GM19240 (cell line): ENCODE results near the gene NKX6-2.
"Not testable (repeated sequence)": the region's sequence is repeated elsewhere in the genome, so short reads cannot be mapped to it uniquely, and the experiment has no call there.

Experiments used
- DNase-seq: peaks from one replicate; pipeline ENCODE4 v3.0.0; 2011; ENCODE audit warnings: low spot score; ENCODE audit not compliant: insufficient read length

The NKX6-2 gene

DNA sequence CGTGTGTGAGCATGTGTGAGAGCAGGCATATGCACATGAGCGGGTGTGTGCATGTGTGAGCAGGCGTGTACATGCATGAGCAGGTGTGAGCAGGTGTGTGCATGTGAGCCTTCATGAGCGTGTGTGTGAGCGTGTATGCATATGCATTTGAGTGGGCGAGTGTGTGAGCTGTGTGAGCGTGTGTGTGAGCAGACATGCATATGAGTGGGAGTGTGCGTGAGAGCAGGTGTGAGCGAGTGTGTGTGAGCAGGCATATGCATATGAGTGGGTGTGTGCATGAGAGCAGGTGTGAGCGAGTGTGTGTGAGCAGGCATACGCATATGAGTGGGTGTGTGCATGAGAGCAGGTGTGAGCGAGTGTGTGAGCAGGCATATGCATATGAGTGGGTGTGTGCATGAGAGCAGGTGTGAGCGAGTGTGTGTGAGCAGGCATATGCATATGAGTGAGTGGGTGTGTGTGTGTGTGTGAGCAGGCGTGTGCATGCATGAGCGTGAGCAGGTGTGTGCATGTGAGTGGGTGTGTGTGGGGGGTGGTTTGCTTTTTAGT, 30.7 kb downstream of the NKX6-2 start:
- DNase-seq, result no peak

DNA sequence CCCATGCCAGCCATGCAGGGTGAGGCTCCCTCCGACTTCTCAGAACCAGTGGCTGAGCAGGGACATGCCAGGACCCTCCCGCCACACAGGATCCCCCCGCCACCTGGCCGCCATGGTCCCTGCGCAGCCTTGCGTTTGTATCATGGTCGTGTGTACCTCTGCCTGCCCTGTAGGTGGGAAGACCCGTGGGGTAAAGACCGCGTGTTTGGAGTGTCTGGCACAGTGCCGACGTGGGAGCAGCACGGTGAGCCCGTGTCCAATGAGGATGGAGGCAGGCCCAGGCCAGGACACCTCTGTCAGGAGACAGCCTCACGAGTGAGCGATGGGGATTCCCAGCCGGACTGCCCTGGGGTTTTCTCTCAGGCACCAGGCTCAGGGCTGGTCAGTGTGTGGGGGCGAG, 31.9 kb downstream of the NKX6-2 start:
- no peak for DNase-seq

DNA sequence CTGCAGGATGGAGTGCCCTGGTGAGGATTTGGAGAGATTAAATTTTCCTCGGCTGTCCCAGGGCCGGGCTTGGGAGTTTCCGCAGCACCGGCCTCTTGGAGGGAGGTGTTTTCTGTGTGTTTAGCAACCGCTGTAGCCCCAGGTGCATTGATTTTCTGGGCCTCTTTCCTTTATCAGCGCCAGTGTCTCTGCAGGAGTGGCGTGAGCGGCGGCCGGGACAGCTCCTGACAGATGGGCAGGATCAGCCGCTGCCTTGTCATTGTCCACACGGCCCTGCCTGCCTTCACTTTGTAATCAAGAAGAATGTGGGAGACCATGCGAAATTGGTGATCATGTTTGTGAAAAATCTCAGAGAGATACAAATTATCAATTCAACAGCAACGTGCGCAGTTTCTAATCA, 32.4 kb downstream of the NKX6-2 start:
- no peak for DNase-seq

- no peak for DNase-seq
Observed at GRCh38 chr10:132752961-132753360, 33.0 kb downstream of the NKX6-2 start.

- no peak for DNase-seq
Observed at GRCh38 chr10:132752378-132752777, 33.6 kb downstream of the NKX6-2 start.

DNA sequence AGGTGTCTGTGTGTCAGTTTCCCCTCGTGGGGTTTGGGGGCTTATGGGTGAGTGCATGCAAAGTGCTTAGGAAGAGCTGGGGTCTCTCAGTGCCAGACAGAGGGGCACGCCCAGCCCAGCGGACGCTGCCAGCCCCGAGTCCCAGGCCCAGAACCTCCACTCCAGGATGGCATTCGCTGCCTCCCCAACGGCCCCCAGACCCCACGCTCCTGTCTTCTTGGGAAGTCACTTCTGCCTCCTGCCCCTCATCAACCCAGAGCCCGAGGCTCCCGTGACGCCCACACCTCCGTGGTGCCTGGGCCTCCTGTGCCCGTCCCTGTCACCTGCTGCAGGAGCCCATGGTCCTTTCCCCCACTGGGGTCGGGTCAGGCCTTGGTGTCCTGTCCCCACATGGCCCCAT, 35.0 kb downstream of the NKX6-2 start:
- no peak for DNase-seq

GRCh38 chr10:132749371-132749795, 36.6 kb downstream of the NKX6-2 start:
- DNase-seq, result no peak

DNA sequence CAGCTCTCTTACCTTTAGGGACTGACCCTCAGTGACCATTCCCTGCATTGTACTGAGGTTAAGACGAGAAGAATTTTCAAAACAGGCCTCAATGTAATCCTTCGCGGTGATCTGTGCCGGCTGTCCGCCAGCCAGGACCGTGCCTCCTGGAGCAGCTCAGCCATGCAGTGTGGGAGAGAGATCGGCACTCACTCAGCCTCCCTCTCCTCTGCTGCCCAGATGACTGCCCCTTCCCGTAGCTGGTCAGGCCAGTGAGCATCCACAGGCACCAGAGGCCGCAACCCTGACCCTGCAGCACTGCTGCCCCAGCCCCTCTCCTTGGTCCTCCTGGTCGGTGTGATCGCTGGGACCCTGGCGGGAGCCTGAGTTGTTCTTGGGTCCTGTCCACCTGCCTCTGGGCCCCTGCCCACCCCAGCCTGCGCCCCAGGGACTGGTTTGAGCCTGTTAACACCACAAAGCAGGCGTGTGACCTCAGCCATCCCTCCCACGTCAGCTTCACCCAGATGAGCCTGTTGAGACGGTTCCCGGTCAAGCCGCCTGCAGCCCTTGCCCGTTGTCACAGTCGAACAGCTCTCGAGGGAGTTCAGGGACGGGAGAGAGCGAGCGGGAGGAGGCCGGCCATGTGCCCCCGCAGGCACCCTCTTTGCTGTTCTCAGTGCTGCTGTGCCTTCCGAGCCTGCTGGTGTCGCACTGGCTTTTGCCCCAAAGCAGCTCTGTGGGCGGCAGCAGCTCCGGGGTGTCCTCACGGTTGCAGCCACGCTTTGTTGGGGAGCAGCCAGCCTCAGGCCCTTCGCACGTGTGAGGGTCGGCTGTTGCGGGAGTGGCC, 37.2 kb downstream of the NKX6-2 start:
- no peak for DNase-seq

GRCh38 chr10:132748135-132748534, 37.8 kb downstream of the NKX6-2 start:
- DNase-seq, result no peak

DNA sequence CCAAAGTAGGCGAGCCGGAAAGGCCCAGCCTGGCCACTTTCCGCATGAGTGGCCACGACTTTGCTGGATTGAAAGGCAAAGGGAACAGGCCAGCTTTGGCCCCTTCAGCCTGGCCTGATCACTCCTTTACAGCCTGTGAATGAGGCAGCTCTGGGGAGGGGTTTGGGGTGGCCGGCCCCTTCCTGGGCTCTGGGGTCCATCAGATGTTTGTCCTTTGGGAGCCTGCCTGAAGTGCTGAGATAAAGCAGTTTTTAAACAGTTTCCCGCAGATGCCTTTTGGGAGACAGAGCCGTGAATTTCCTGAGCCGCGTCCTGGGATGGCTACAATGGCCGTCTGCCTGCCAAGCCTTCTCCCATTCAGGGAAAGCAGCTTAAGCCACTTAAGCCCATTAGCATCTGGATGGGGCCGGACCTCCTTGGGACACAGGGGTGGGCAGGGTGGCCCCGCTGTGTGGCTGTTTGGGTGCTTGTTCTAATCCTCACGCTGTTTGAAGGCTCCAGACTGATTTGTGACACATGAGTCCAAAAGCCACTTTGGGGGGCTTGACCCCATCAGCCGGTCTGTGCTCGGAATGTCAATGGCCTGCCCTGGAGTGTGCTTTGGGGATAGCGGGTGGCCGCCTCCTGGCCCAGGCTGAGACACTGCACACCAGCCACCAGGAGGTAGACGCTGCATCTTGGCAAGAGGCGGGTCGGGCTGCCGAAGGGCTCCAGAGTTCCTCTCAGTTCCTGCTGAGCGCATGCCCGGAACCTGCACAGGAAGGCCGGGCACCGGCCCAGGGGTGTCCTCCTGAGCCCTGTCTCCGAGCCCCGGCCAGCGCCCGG, 38.9 kb downstream of the NKX6-2 start:
- no peak for DNase-seq

- no peak for DNase-seq
Observed at GRCh38 chr10:132746386-132746785, 39.6 kb downstream of the NKX6-2 start.

- no peak for DNase-seq
Observed at GRCh38 chr10:132745971-132746370, 40.0 kb downstream of the NKX6-2 start.

DNA sequence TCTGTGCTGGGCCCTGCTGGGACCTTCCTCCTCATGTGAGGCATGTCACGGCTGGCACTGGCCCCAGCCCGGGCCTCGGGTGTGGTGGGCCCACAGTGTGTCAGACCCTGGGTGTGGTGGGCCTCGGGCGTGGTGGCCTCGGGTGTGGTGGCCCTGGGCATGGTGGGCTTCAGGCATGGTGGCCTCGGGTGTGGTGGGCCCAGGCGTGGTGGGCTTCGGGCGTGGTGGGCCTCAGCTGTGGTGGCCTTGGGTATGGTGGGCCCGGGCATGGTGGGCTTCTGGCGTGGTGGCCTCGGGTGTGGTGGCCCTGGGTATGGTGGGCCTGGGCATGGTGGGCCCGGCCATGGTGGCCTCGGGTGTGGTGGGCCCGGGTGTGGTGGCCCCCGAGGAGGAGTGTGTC, 40.4 kb downstream of the NKX6-2 start:
- DNase-seq, result no peak

GRCh38 chr10:132744839-132745238, 41.1 kb downstream of the NKX6-2 start:
- no peak for DNase-seq

- no peak for DNase-seq
Observed at GRCh38 chr10:132743925-132744490, 41.9 kb downstream of the NKX6-2 start.

- not testable (repeated sequence) for DNase-seq
Observed at GRCh38 chr10:132743196-132743924, 42.6 kb downstream of the NKX6-2 start.

GRCh38 chr10:132742837-132743194, 43.1 kb downstream of the NKX6-2 start:
- no peak for DNase-seq

DNA sequence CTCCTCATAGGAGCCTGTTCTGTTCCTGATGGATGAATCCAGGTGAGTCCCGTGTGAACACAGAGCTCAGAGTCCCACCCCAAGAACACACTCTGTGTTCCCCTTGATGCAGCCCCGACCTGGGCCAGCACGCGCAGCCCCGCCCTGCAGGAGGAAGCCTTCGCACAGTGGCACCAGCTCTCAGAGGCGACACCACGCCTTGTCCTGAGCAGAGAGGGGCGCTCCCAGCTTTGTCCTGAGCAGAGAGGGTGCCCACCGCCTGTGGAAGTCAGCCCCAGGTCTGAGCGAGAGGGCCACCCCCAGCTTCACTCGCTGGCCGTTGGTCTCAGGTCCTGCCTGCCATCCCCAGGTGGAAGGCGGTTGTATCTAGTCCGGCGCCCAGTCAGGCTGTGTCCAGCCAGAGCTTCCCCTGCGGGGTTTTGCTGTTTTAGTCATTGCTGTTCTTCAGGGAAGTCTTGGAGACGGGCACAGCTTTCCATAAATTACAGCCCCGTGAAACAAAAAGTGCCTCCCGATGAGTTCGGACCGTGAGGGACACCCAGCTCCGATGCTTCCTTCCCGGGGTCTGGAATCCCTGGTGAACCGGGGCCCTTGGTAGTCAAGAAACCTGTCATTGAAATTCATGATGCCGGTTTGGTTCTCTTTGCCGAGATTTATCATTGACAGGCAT, 43.6 kb downstream of the NKX6-2 start:
- DNase-seq, result no peak

DNA sequence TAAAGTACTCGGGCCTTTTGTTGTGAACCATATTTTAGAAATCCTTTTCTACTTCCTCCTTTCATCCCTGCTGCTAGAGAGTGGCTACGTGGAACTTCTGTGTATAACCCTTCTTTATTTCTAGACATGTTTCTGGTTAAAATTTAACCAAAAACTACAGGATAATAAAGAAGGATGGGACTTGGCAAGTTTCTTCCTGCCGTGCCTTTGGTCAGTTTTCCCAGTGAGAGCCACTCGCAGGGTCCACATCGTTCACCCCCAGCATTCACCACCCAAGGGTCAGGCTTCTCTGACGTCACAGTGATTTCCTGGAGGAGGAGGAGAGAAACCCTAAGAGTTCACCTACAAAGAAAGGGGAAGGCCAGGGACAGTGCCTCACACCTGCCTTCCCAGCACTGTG, 45.4 kb downstream of the NKX6-2 start:
- no peak for DNase-seq

DNA sequence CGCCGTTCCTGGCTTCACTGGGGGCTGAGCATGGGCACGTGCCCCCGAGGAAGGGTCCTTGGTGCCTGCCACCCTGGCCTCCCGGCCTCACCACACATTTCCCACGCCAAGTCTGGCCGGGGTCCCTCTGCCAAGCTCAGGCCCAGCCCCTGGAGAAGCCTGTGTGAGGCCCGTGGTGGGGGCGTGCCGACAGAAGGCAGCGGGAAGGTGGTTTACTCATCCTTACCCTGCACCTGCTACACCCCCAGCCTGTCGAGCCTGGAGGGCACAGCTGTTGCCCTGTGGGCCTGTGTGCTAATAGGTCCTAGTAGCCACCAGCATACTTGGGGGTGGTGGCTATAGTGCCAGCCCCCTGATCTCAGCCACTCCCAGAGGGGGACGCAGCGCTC, 46.7 kb downstream of the NKX6-2 start:
- DNase-seq, result no peak
